Endothelial cell (in vitro differentiated cells): Measurements from ENCODE around the gene ASIC1. TPM values are rescaled to one million over a fixed set of nuclear protein-coding genes. Genes with fewer than 3 reads are reported as not detected.
A peak's percentile ranks its signal among the peaks of the same experiment; 100 is the strongest.

ENCODE experiments used
- DNase-seq: peaks from one replicate; pipeline ENCODE4 v3.0.0; 2021; ENCODE audit warnings: low spot score
- H3K27ac Mint-ChIP-seq: one replicate; pipeline ENCODE4 v1.8.0; 2021; ENCODE audit warnings: mixed read lengths, inconsistent platforms; ENCODE audit not compliant: unreplicated experiment
- H3K27me3 Mint-ChIP-seq: one replicate; pipeline ENCODE4 v1.8.0; 2021; ENCODE audit warnings: mild to moderate bottlenecking, moderate library complexity, mixed read lengths, inconsistent platforms; ENCODE audit not compliant: unreplicated experiment
- H3K36me3 Mint-ChIP-seq: one replicate; pipeline ENCODE4 v1.8.0; 2021; ENCODE audit warnings: mild to moderate bottlenecking, low read depth, mixed read lengths, inconsistent platforms; ENCODE audit not compliant: unreplicated experiment
- H3K4me1 Mint-ChIP-seq: one replicate; pipeline ENCODE4 v1.8.0; 2021; ENCODE audit warnings: mild to moderate bottlenecking, mixed read lengths, inconsistent platforms; ENCODE audit not compliant: unreplicated experiment
- H3K4me3 Mint-ChIP-seq: one replicate; pipeline ENCODE4 v1.8.0; 2021; ENCODE audit warnings: mild to moderate bottlenecking, mixed read lengths, inconsistent platforms; ENCODE audit not compliant: unreplicated experiment
- H3K9me3 Mint-ChIP-seq: one replicate; pipeline ENCODE4 v1.8.0; 2021; ENCODE audit warnings: mixed read lengths, inconsistent platforms; ENCODE audit not compliant: unreplicated experiment
- CTCF ChIP-seq: fragments of 200-600 bp; sonication (generic); IDR thresholded peaks from one replicate; pipeline ENCODE4 v1.5.0; 2021; ENCODE audit warnings: antibody characterized with exemption; ENCODE audit not compliant: unreplicated experiment
- long read RNA-seq: library from polyadenylated mRNA; unstranded; transcript quantifications from one replicate; pipeline ENCODE4 v2.0.0, GENCODE V29; 2020; ENCODE audit not compliant: unreplicated experiment
- total RNA-seq: library from RNA; stranded (reverse); fragmentation: NEBNext Ultra II Directional; extraction: Animal tissue kit (Norgen Biotek cat#: 25700); gene quantifications from one replicate; pipeline ENCODE4 v1.2.1, GENCODE V29; 2021; ENCODE audit not compliant: unreplicated experiment

ASIC1 gene
- 1.9 TPM for total RNA-seq
- long read RNA-seq, result 0 reads

- DNase-seq, result peak; percentile 62
- Mint-ChIP-seq H3K27me3 (peaks cover 17% of the 10 kb centered on the region), H3K36me3 (peaks cover 6% of the 10 kb centered on the region), H3K4me3 (peak within 1 kb of the TSS; percentile 93), H3K4me1 (peaks cover 22% of the 10 kb centered on the region), H3K27ac (no peak within 1 kb of the TSS), H3K9me3 (no peaks in the 10 kb centered on the region)
- no peak for TF ChIP-seq CTCF
Measured at GRCh38 chr12:50057000-50057841, at the start of gene ASIC1. Gene ASIC1 (plus strand): TSS chr12:50057596. CDS start chr12:50058767, 1,171 bp downstream.

GRCh38 chr12:50013361-50014147 lies 43.8 kb upstream of the ASIC1 start:
- H3K9me3 Mint-ChIP-seq, result no peaks in the 10 kb centered on the region
- TF ChIP-seq CTCF, result no peak
- H3K4me1 Mint-ChIP-seq, result peaks cover 3% of the 10 kb centered on the region
- no peaks in the 10 kb centered on the region for H3K27me3 Mint-ChIP-seq
- no peak overlapping the region for H3K4me3 Mint-ChIP-seq
- no peak overlapping the region for H3K27ac Mint-ChIP-seq
- H3K36me3 Mint-ChIP-seq, result no peaks in the 10 kb centered on the region
- DNase-seq, result no peak

GRCh38 chr12:50014342-50014741 lies 43.1 kb upstream of the ASIC1 start:
- peaks cover 9% of the 10 kb centered on the region for H3K4me1 Mint-ChIP-seq
- TF ChIP-seq CTCF, result no peak
- H3K36me3 Mint-ChIP-seq, result no peaks in the 10 kb centered on the region
- H3K4me3 Mint-ChIP-seq, result no peak overlapping the region
- H3K27ac Mint-ChIP-seq, result no peak overlapping the region
- DNase-seq, result no peak
- no peaks in the 10 kb centered on the region for H3K9me3 Mint-ChIP-seq
- no peaks in the 10 kb centered on the region for H3K27me3 Mint-ChIP-seq

GRCh38 chr12:50016501-50017475 lies 40.6 kb upstream of the ASIC1 start:
- TF ChIP-seq CTCF, result no peak
- Mint-ChIP-seq H3K9me3 (no peaks in the 10 kb centered on the region), H3K4me3 (no peak overlapping the region), H3K27me3 (no peaks in the 10 kb centered on the region), H3K4me1 (peaks cover 9% of the 10 kb centered on the region), H3K27ac (no peak overlapping the region), H3K36me3 (no peaks in the 10 kb centered on the region)
- DNase-seq, result no peak
